ENCODE data around the gene C1QTNF6. TPM values are rescaled to one million over a fixed set of nuclear protein-coding genes. Genes with fewer than 3 reads are reported as not detected.

The C1QTNF6 gene
- total and polyA plus RNA-seq, 2 donors (not counting 3 experiments of a cell fraction or from before 2014, with no cell fraction given), result 20.2 to 27.6 TPM

GRCh38 chr22:37211075-37211865, 23.2 kb upstream of the C1QTNF6 start:
- TF ChIP-seq CTCF (IDR thresholded peaks at IDR 0.05; ENCODE audit: extremely low read depth in 1 of 2, insufficient read depth in 1 of 2, low read depth in 1 of 2, low read length in 2 of 2), result no peak
- TF ChIP-seq POLR2AphosphoS5 (IDR thresholded peaks at IDR 0.05; ENCODE audit: insufficient read depth, low read depth, low read length), result no peak
- TF ChIP-seq EZH2 (IDR thresholded peaks at IDR 0.05; ENCODE audit: borderline replicate concordance, low read depth, low read length, severe bottlenecking), result no peak
- no peak for TF ChIP-seq JUN (IDR thresholded peaks at IDR 0.05; ENCODE audit: borderline replicate concordance, insufficient read depth, insufficient read length, low read depth)
- no peak for TF ChIP-seq GATA2 (IDR thresholded peaks at IDR 0.05; ENCODE audit: insufficient read depth, insufficient read length, low read depth, low read length)
- POLR2A ChIA-PET, result no interaction called here
- Histone ChIP-seq H2AFZ (ENCODE audit: low read depth, low read length) (no peak overlapping the region), H3K27ac (ENCODE audit: insufficient read depth, low read depth, low read length) (no peak overlapping the region), H3K9ac (replicated peaks; ENCODE audit: extremely low read depth, insufficient read depth, low read length) (no peak overlapping the region), H3K36me3 (ENCODE audit: control insufficient read depth in 2 of 2, extremely low read depth in 1 of 2, insufficient read depth in 2 of 2, low read length in 2 of 2) (no peaks in the 10 kb centered on the region), H3K4me2 (ENCODE audit: insufficient read depth, low read length) (no peak overlapping the region), H4K20me1 (replicated peaks; ENCODE audit: control insufficient read depth, extremely low read depth, insufficient read depth, low read length) (no peaks in the 10 kb centered on the region), H3K4me3 (replicated peaks in 1 of 3; ENCODE audit: insufficient read depth in 1 of 3, low read depth in 1 of 3, low read length in 3 of 3) (no peak overlapping the region), H3K4me1 (ENCODE audit: control insufficient read depth, extremely low read depth, insufficient read depth, low read length) (no peaks in the 10 kb centered on the region), H3K27me3 (ENCODE audit: control insufficient read depth in 2 of 2, insufficient read depth in 2 of 2, low read length in 2 of 2) (peaks cover 0 to 3% of the 10 kb centered on the region in 2 experiments), H3K9me1 (replicated peaks; ENCODE audit: control insufficient read depth, extremely low read depth, insufficient read depth, low read length) (no peaks in the 10 kb centered on the region), H3K9me3 (replicated peaks; ENCODE audit: control insufficient read depth, insufficient read depth, low read length) (no peaks in the 10 kb centered on the region), H3K79me2 (ENCODE audit: control insufficient read depth, insufficient read depth, low read length) (no peaks in the 10 kb centered on the region)
- CTCF ChIA-PET, result interaction anchor here (1.1 to 1.4 kb wide), 2 partner anchors 10 to 12 kb away, joined by 3 to 6 read pairs; no protein-coding TSS in a partner anchor
- BruUV-seq (replicated peaks), result no TSS peak
- dilution Hi-C loops (cut with MboI; ENCODE audit: extremely low pct_ligation_motif_present, low sequenced_read_pairs), result no loop called here
- intact Hi-C loops (cut with micrococcal nuclease), result no loop called here
- FAIRE-seq (no peak), DNase-seq (ENCODE audit: low read depth, low spot score) (no peak)

Data from endothelial cell of umbilical vein (primary cell).